Cardiac septum (tissue), 1 donor: ENCODE results near the gene CYBC1. TPM values are rescaled to one million over a fixed set of nuclear protein-coding genes. Genes with fewer than 3 reads are reported as not detected.

Source experiments
- DNase-seq: peaks from one replicate; pipeline ENCODE4 v3.0.0-alpha.2; 2020; ENCODE audit warnings: low spot score
- intact Hi-C: fragments of 100-400 bp; cut with DNase I; formaldehyde crosslinking; loops from one replicate; pipeline ENCODE4 v1.14.0; 2022
- total RNA-seq: library from RNA; stranded (reverse); fragmentation: NEBNext Ultra II Directional; extraction: Animal tissue kit (Norgen Biotek cat#: 25700); gene quantifications from one replicate; pipeline ENCODE4 v1.2.1, GENCODE V29; 2021
- donor health status: DM: no; HTN: no; CAD: no.

CYBC1 gene
- total RNA-seq, 1 donor from 2014 or later, result 37.4 TPM

DNA sequence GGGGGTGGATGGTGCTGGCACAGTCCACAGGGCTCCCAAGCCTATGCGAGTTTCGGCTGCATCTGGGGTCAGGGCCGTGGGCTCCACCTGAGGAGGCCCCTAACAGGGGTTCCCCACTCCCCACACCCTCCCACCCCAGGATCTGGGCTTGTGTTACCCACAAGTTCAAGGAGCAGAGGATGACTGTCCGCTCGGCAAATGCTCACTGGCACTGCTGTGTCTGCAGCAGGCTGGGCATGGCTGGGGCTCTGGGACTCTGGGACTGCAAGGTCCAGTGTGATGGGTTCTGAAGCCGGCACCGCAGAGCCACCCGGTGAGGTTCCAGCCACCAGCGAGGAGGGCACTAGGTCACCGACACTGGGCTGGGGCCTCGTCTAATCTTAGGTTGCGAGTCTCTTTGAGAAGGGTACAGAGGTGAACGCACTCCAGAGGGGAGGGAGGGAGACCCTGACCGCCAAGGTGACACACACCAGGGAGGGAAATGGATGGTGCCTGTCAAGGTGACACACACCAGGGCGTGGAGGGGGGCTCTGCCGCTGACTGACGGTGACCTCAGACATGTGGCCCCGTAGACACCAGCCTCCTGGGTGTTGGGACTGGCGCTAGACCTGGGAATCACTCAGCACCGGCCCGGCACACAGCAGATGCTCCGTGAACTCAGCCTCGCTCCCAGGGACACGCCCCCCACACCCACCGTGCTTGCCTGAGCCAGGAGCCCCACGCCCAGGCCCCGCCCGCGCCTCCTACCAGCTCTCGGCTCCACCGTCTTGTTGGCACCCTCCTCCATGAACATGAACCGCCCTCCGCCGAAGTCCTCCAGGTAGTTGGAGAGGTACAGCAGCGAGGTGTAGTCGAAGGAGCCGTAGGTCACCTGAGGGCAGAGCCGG, 52.9 kb downstream of the CYBC1 start:
- intact Hi-C loops, result no loop called here
- DNase-seq, result no peak

DNA sequence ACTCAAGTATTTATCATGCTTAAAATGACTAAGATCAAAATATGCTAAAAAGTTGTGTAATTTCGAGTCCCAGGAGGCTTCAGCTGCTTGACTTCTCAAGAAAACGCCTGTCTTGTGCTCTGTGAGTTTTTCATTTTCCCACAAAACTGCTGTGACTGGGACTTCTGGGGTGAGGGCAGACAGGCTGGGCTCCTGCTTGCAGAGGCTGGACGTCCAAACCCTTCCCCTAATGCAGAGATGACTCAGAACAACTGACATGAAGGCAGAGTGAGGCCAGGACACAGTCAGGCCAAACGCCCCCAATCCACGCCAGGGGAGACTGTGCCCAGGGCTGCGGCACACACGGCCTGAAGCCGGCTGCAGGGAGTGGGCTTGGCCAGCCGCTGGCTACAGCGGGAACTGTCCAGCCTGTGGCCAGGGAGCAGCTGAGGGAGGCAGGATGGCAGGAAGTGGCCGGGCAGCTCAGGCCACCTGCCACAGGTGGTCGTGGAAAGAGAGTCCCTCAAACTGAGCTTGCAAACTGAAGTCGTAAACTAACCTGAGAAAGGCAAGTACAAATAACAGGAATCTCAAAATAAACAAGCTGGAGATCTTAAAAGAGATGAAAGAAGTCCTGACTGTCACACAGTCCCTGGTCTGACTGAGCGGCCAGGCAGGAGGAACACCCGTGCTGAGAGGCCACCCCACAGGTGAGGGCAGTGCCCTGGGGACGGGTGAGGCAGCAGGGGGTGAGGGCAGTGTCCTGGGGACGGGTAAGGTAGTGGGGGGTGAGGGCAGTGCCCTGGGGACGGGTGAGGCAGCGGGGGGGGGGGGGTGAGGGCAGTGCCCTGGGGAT, 53.7 kb downstream of the CYBC1 start:
- intact Hi-C loops, result no loop called here
- DNase-seq, result no peak

DNA sequence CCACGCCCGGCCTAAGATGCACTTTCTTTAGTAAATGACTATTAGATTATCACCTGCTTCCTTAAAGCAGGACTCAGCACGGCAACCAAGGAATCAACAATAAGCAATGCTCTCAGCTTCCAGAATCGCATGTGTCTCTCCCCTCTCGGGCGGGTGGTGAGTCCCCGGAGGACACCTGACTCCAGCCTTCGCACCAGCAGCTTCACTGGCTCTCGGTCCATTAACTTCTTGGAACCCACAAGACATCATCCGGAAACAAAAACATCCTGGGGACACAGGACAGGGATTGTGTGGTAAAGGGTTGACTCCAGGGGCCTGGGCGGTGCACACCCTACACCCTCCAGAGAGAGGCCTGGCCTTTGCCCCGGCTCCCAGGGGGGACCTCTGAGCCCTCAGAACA, 56.3 kb downstream of the CYBC1 start:
- DNase-seq, result no peak
- intact Hi-C loops, result no loop called here

DNA sequence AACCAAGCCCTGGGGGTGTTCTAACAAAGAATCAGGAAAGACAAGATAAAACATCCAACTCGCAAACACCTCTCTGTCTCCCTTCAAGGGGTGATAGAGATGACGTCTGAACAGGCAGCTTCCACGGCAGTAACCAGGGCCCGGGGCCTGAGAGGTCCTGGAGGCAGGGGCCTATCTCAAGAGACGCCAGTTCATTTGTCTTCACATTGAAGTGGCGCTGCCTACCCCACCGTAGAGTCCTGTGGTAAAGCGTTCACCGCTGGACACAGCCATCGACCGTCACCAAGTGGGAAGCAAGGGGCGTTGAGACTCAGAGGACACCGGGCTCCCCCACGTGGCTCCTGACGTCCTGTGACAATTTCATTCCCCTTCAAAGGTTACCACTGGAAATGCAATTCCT, 57.6 kb downstream of the CYBC1 start:
- intact Hi-C loops, result no loop called here
- no peak for DNase-seq

Other genes with a start within 250 kb of the CYBC1 start
- 10.6 TPM for gene CCDC57, start 237.9 kb downstream of the CYBC1 start, total RNA-seq
- 20.7 TPM for gene SLC16A3, start 221.7 kb downstream of the CYBC1 start, total RNA-seq
- gene CSNK1D, start 177.1 kb downstream of the CYBC1 start, total RNA-seq, result 80.9 TPM
- gene CD7, start 133.1 kb downstream of the CYBC1 start, total RNA-seq, result 0.62 TPM
- 2.0 TPM for gene SECTM1, start 117.0 kb downstream of the CYBC1 start, total RNA-seq
- gene TEX19, start 91.5 kb downstream of the CYBC1 start, total RNA-seq, result not detected
- 0.51 TPM for gene UTS2R, start 79.0 kb downstream of the CYBC1 start, total RNA-seq
- 14.3 TPM for gene HEXD, start 32.4 kb downstream of the CYBC1 start, total RNA-seq
- 31.3 TPM for gene OGFOD3, start 32.2 kb downstream of the CYBC1 start, total RNA-seq
- 49.8 TPM for gene NARF, start 8.0 kb upstream of the CYBC1 start, total RNA-seq
- gene FOXK2, start 69.0 kb upstream of the CYBC1 start, total RNA-seq, result 40.2 TPM
- 45.4 TPM for gene WDR45B, start 197.7 kb upstream of the CYBC1 start, total RNA-seq
- 31.9 TPM for gene RAB40B, start 247.9 kb upstream of the CYBC1 start, total RNA-seq